HG03045 (cell line): ENCODE measurements around the gene GRID1.
"Not testable (repeated sequence)": the region's sequence is repeated elsewhere in the genome, so short reads cannot be mapped to it uniquely, and the experiment has no call there.

Experiments
- ATAC-seq: cut with Tn5 transposase; IDR thresholded peaks from one replicate; pipeline ENCODE4 v1.9.1; 2021; ENCODE audit warnings: mild to moderate bottlenecking, moderate library complexity; ENCODE audit not compliant: unreplicated experiment

GRID1 gene

GRCh38 chr10:86056672-86057071 is 309.9 kb downstream of the GRID1 start:
- no peak for ATAC-seq

- no peak for ATAC-seq
Measured at GRCh38 chr10:86055928-86056327, 310.7 kb downstream of the GRID1 start.

- no peak for ATAC-seq
Measured at GRCh38 chr10:86053675-86054074, 312.9 kb downstream of the GRID1 start.

GRCh38 chr10:86051586-86051985 is 315.0 kb downstream of the GRID1 start:
- no peak for ATAC-seq

- ATAC-seq, result no peak
Measured at GRCh38 chr10:86049442-86049841, 317.2 kb downstream of the GRID1 start.

- ATAC-seq, result no peak
Measured at GRCh38 chr10:86048973-86049372, 317.6 kb downstream of the GRID1 start.

- ATAC-seq, result no peak
Measured at GRCh38 chr10:86048571-86048970, 318.0 kb downstream of the GRID1 start.

- ATAC-seq, result no peak
Measured at GRCh38 chr10:86047588-86047987, 319.0 kb downstream of the GRID1 start.

- no peak for ATAC-seq
Measured at GRCh38 chr10:86046845-86047460, 319.6 kb downstream of the GRID1 start.

GRCh38 chr10:86045896-86046295 is 320.7 kb downstream of the GRID1 start:
- no peak for ATAC-seq

- no peak for ATAC-seq
Measured at GRCh38 chr10:86044029-86044428, 322.6 kb downstream of the GRID1 start.

- no peak for ATAC-seq
Measured at GRCh38 chr10:86043236-86043635, 323.4 kb downstream of the GRID1 start.

GRCh38 chr10:86042161-86042560 is 324.4 kb downstream of the GRID1 start:
- ATAC-seq, result no peak

- ATAC-seq, result no peak
Measured at GRCh38 chr10:86041116-86041515, 325.5 kb downstream of the GRID1 start.

GRCh38 chr10:86038371-86038770 is 328.2 kb downstream of the GRID1 start:
- no peak for ATAC-seq

- no peak for ATAC-seq
Measured at GRCh38 chr10:86037096-86037495, 329.5 kb downstream of the GRID1 start.

- no peak for ATAC-seq
Measured at GRCh38 chr10:86036544-86036831, 330.1 kb downstream of the GRID1 start.

GRCh38 chr10:86035791-86036543 is 330.6 kb downstream of the GRID1 start:
- ATAC-seq, result no peak

- no peak for ATAC-seq
Measured at GRCh38 chr10:86034710-86035109, 331.9 kb downstream of the GRID1 start.

- no peak for ATAC-seq
Measured at GRCh38 chr10:86033581-86033980, 333.0 kb downstream of the GRID1 start.

- ATAC-seq, result not testable (repeated sequence)
Measured at GRCh38 chr10:86032087-86032486, 334.5 kb downstream of the GRID1 start.

GRCh38 chr10:86030312-86030711 is 336.3 kb downstream of the GRID1 start:
- ATAC-seq, result no peak

- no peak for ATAC-seq
Measured at GRCh38 chr10:86027346-86027745, 339.2 kb downstream of the GRID1 start.
